ENCODE results near the gene TEX51.

- TF ChIP-seq CTCF (IDR thresholded peaks at IDR 0.05) (no peak), ZFX (IDR thresholded peaks at IDR 0.05; ENCODE audit: borderline replicate concordance) (no peak)
These were observed 48.6 kb upstream of the TEX51 start for GRCh38 chr2:126849991-126850535.
